ENCODE data around the gene CAPZA1.

DNA sequence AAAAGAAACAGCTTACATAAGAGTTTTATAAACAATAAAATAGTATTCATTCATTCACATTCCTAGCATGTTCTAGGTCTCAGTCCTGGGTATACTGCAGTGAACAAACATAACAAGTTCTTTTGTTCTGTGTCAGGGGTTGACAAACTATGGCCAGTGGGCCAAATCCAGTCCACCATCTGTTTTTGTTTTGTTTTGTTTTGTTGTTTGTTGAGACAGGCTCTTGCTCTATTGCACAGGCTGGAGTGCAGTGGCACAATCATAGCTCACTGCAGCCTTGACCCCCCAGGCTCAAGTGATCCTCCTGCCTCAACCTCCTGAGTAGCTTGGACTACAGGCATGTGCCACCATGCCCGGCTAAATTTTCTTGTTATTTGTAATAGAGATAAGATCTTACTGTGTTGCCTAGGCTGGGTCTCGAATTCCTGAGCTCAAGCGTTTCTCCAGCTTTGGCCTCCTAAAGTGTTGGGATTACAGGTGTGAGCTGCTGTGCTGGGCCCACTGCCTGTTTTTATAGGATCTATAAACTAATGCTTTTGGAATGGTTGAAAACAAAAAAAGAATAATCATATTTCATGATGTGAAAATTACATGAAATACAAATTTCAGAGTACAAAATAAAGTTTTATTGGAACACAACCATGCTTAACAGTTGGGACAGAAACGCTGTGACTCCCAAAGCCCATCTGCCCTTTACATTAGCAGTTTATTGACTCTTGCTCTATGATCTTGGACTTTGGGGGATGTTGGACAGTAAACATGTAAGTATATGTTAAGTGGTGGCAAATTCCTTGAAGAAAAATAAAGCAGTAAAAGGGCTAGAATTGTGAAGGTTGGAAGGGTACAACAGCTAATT lies 17.9 kb downstream of the CAPZA1 start:
- no peak for TF ChIP-seq POLR2AphosphoS5 (IDR thresholded peaks at IDR 0.05; ENCODE audit: low read depth, low read length)
- TF ChIP-seq EZH2 (IDR thresholded peaks at IDR 0.05), result no peak
- TF ChIP-seq RAD21 (IDR thresholded peaks at IDR 0.05; ENCODE audit: low read depth), result no peak
- TF ChIP-seq, protein P1, sequence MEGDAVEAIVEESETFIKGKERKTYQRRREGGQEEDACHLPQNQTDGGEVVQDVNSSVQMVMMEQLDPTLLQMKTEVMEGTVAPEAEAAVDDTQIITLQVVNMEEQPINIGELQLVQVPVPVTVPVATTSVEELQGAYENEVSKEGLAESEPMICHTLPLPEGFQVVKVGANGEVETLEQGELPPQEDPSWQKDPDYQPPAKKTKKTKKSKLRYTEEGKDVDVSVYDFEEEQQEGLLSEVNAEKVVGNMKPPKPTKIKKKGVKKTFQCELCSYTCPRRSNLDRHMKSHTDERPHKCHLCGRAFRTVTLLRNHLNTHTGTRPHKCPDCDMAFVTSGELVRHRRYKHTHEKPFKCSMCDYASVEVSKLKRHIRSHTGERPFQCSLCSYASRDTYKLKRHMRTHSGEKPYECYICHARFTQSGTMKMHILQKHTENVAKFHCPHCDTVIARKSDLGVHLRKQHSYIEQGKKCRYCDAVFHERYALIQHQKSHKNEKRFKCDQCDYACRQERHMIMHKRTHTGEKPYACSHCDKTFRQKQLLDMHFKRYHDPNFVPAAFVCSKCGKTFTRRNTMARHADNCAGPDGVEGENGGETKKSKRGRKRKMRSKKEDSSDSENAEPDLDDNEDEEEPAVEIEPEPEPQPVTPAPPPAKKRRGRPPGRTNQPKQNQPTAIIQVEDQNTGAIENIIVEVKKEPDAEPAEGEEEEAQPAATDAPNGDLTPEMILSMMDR (IDR thresholded peaks at IDR 0.05 in 2 of 3, conservative IDR thresholded peaks at IDR 0.05 in 1 of 3; ENCODE audit: borderline replicate concordance in 1 of 3, insufficient read depth in 1 of 3, low read depth in 2 of 3, low read length in 2 of 3), result no peak
- TF ChIP-seq POLR2A (IDR thresholded peaks at IDR 0.05; ENCODE audit: borderline replicate concordance, extremely low read depth, insufficient read depth, insufficient read length), result no peak
